ENCODE measurements around the gene TASOR2. TPM values are rescaled to one million over a fixed set of nuclear protein-coding genes. Genes with fewer than 3 reads are reported as not detected.

The TASOR2 gene
- total RNA-seq, 1 donor: 97.4 TPM

DNA sequence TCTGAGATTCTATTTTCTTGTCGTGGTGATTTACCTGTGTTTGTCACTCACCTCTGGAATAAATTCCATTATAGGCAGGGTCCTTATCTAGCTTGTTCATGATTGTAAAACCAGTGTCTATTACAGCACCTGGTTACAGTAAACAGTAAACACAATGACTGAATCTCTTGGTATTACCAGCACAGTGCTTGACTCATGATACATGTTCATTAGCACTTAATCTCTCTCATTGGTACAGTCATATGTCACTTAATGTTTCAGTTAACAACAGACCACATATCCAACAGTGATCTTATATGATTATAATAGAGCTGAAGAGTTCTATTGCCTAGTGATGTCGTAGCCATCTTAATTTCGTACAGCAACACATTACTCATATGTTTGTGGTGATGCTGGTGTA is 1.6 kb upstream of the TASOR2 start:
- Histone ChIP-seq H3K27ac (ENCODE audit: low read depth, low read length) (no peak overlapping the region), H3K4me3 (ENCODE audit: insufficient read depth, low read length) (no peak overlapping the region), H3K9me3 (ENCODE audit: low read depth, low read length) (no peaks in the 10 kb centered on the region), H3K36me3 (ENCODE audit: insufficient read depth, low read length) (no peaks in the 10 kb centered on the region), H3K79me2 (ENCODE audit: insufficient read depth, low read length) (peaks cover 32% of the 10 kb centered on the region), H2AFZ (ENCODE audit: low read length) (no peak overlapping the region), H3K27me3 (ENCODE audit: insufficient read depth, low read length) (peaks cover 8% of the 10 kb centered on the region), H3K4me1 (ENCODE audit: insufficient read depth, low read length) (peaks cover 13% of the 10 kb centered on the region), H4K20me1 (ENCODE audit: insufficient read depth, low read length) (peaks cover 19% of the 10 kb centered on the region), H3K4me2 (ENCODE audit: insufficient read depth, low read length) (no peak overlapping the region)
- TF ChIP-seq, protein P1, sequence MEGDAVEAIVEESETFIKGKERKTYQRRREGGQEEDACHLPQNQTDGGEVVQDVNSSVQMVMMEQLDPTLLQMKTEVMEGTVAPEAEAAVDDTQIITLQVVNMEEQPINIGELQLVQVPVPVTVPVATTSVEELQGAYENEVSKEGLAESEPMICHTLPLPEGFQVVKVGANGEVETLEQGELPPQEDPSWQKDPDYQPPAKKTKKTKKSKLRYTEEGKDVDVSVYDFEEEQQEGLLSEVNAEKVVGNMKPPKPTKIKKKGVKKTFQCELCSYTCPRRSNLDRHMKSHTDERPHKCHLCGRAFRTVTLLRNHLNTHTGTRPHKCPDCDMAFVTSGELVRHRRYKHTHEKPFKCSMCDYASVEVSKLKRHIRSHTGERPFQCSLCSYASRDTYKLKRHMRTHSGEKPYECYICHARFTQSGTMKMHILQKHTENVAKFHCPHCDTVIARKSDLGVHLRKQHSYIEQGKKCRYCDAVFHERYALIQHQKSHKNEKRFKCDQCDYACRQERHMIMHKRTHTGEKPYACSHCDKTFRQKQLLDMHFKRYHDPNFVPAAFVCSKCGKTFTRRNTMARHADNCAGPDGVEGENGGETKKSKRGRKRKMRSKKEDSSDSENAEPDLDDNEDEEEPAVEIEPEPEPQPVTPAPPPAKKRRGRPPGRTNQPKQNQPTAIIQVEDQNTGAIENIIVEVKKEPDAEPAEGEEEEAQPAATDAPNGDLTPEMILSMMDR (IDR thresholded peaks at IDR 0.05; ENCODE audit: extremely low read depth, low read depth, low read length): no peak
- no peak for DNase-seq (ENCODE audit: insufficient read length, low spot score, missing footprints)

- peak; percentile 87 for DNase-seq (ENCODE audit: insufficient read length, low spot score, missing footprints)
- Histone ChIP-seq H3K79me2 (ENCODE audit: insufficient read depth, low read length) (peaks cover 50% of the 10 kb centered on the region), H4K20me1 (ENCODE audit: insufficient read depth, low read length) (peaks cover 26% of the 10 kb centered on the region), H3K27me3 (ENCODE audit: insufficient read depth, low read length) (no peaks in the 10 kb centered on the region), H3K9me3 (ENCODE audit: low read depth, low read length) (no peaks in the 10 kb centered on the region), H3K4me3 (ENCODE audit: insufficient read depth, low read length) (peak overlapping the region; percentile 93), H3K36me3 (ENCODE audit: insufficient read depth, low read length) (no peaks in the 10 kb centered on the region), H2AFZ (ENCODE audit: low read length) (peak overlapping the region; percentile 87), H3K4me1 (ENCODE audit: insufficient read depth, low read length) (peaks cover 13% of the 10 kb centered on the region), H3K4me2 (ENCODE audit: insufficient read depth, low read length) (peak overlapping the region; percentile 96), H3K27ac (ENCODE audit: low read depth, low read length) (peak overlapping the region; percentile 67)
- TF ChIP-seq, protein P1 (IDR thresholded peaks at IDR 0.05; ENCODE audit: extremely low read depth, low read depth, low read length): peak; percentile 59
Observed at GRCh38 chr10:5684971-5685763, 529 bp downstream of the TASOR2 start.

GRCh38 chr10:5685764-5686240 is 1.2 kb downstream of the TASOR2 start:
- Histone ChIP-seq H3K4me2 (ENCODE audit: insufficient read depth, low read length) (peak overlapping the region; percentile 96), H3K27me3 (ENCODE audit: insufficient read depth, low read length) (no peaks in the 10 kb centered on the region), H3K4me1 (ENCODE audit: insufficient read depth, low read length) (peaks cover 13% of the 10 kb centered on the region), H3K27ac (ENCODE audit: low read depth, low read length) (peak overlapping the region; percentile 67), H4K20me1 (ENCODE audit: insufficient read depth, low read length) (peaks cover 30% of the 10 kb centered on the region), H3K9me3 (ENCODE audit: low read depth, low read length) (no peaks in the 10 kb centered on the region), H3K36me3 (ENCODE audit: insufficient read depth, low read length) (no peaks in the 10 kb centered on the region), H3K4me3 (ENCODE audit: insufficient read depth, low read length) (peak overlapping the region; percentile 93), H2AFZ (ENCODE audit: low read length) (peak overlapping the region; percentile 87), H3K79me2 (ENCODE audit: insufficient read depth, low read length) (peaks cover 56% of the 10 kb centered on the region)
- no peak for DNase-seq (ENCODE audit: insufficient read length, low spot score, missing footprints)
- TF ChIP-seq, protein P1 (IDR thresholded peaks at IDR 0.05; ENCODE audit: extremely low read depth, low read depth, low read length): no peak

- Histone ChIP-seq H3K27ac (ENCODE audit: low read depth, low read length) (no peak overlapping the region), H3K4me2 (ENCODE audit: insufficient read depth, low read length) (no peak overlapping the region), H3K4me1 (ENCODE audit: insufficient read depth, low read length) (peaks cover 22% of the 10 kb centered on the region), H3K36me3 (ENCODE audit: insufficient read depth, low read length) (no peaks in the 10 kb centered on the region), H4K20me1 (ENCODE audit: insufficient read depth, low read length) (peaks cover 46% of the 10 kb centered on the region), H3K79me2 (ENCODE audit: insufficient read depth, low read length) (peaks cover 82% of the 10 kb centered on the region), H3K9me3 (ENCODE audit: low read depth, low read length) (no peaks in the 10 kb centered on the region), H3K4me3 (ENCODE audit: insufficient read depth, low read length) (no peak overlapping the region), H2AFZ (ENCODE audit: low read length) (no peak overlapping the region), H3K27me3 (ENCODE audit: insufficient read depth, low read length) (no peaks in the 10 kb centered on the region)
- TF ChIP-seq, protein P1 (IDR thresholded peaks at IDR 0.05; ENCODE audit: extremely low read depth, low read depth, low read length): no peak
- no peak for DNase-seq (ENCODE audit: insufficient read length, low spot score, missing footprints)
Observed at GRCh38 chr10:5688587-5688986, 3.9 kb downstream of the TASOR2 start.
